H1 (cell line): Measurements from ENCODE around the gene FADS6. TPM values are rescaled to one million over a fixed set of nuclear protein-coding genes. Genes with fewer than 3 reads are reported as not detected.

Source experiments
- CHD7 ChIP-seq: fragments of 300-600 bp; sonication (generic); IDR thresholded peaks from 2 replicates; pipeline ENCODE4 v1.7.1; 2012; ENCODE audit warnings: low read length, moderate library complexity, mild to moderate bottlenecking, inconsistent platforms; ENCODE audit not compliant: insufficient replicate concordance
- EZH2 ChIP-seq: fragments of 200-600 bp; sonication (generic); IDR thresholded peaks from 2 replicates; pipeline ENCODE4 v1.7.1; 2012; ENCODE audit warnings: low read depth, mild to moderate bottlenecking, moderate library complexity, low read length, inconsistent platforms; ENCODE audit not compliant: severe bottlenecking
- MAFK ChIP-seq: IDR thresholded peaks from 2 replicates; pipeline ENCODE4 v1.6.1; 2012; ENCODE audit warnings: low read depth, mild to moderate bottlenecking, improper control_type of control experiment, low read length
- SP1 ChIP-seq: IDR thresholded peaks from 2 replicates; pipeline ENCODE4 v1.6.1; 2011; ENCODE audit warnings: low read depth, low read length
- SP4 ChIP-seq: IDR thresholded peaks from 2 replicates; pipeline ENCODE4 v1.6.1; 2012; ENCODE audit warnings: low read length, inconsistent platforms
- polyA plus RNA-seq, 7 experiments: library from polyadenylated mRNA; depleted of rRNA in 3 of 7; stranded (reverse) in 5 of 7; unstranded in 2 of 7; fragments of >200 nt in 5 of 7; fragments of 200-250 nt in 2 of 7; gene quantifications; 1 replicate in 5 of 7; 2 replicates in 1 of 7; 4 replicates in 1 of 7; pipeline versions ENCODE4 v1.2.1 to v1.2.3, GENCODE V29; 2011 to 2013; ENCODE audit warnings: missing spikeins in 2 of 7, mixed read lengths in 2 of 7
- total RNA-seq: library from RNA; stranded (reverse); fragmentation: NEBNext Ultra II Directional; extraction: Animal tissue kit (Norgen Biotek cat#: 25700); gene quantifications from 2 replicates; pipeline ENCODE4 v1.2.1, GENCODE V29; 2021

Gene FADS6
- total and polyA plus RNA-seq, 2 of the 8 experiments (the other 6 are each of a cell fraction or from before 2014, with no cell fraction given) = 0.56 to 2.5 TPM

- TF ChIP-seq CHD7 (no peak), SP1 (no peak), SP4 (no peak), EZH2 (no peak), MAFK (no peak)
These were observed 30.3 kb upstream of the FADS6 start (continued) for GRCh38 chr17:74923538-74924249.
